ENCODE results near the gene UBXN11. TPM values are rescaled to one million over a fixed set of nuclear protein-coding genes. Genes with fewer than 3 reads are reported as not detected.

UBXN11 gene, protein sequence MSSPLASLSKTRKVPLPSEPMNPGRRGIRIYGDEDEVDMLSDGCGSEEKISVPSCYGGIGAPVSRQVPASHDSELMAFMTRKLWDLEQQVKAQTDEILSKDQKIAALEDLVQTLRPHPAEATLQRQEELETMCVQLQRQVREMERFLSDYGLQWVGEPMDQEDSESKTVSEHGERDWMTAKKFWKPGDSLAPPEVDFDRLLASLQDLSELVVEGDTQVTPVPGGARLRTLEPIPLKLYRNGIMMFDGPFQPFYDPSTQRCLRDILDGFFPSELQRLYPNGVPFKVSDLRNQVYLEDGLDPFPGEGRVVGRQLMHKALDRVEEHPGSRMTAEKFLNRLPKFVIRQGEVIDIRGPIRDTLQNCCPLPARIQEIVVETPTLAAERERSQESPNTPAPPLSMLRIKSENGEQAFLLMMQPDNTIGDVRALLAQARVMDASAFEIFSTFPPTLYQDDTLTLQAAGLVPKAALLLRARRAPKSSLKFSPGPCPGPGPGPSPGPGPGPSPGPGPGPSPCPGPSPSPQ
- 35.5 and 36.9 TPM in 2 replicates for total RNA-seq

DNA sequence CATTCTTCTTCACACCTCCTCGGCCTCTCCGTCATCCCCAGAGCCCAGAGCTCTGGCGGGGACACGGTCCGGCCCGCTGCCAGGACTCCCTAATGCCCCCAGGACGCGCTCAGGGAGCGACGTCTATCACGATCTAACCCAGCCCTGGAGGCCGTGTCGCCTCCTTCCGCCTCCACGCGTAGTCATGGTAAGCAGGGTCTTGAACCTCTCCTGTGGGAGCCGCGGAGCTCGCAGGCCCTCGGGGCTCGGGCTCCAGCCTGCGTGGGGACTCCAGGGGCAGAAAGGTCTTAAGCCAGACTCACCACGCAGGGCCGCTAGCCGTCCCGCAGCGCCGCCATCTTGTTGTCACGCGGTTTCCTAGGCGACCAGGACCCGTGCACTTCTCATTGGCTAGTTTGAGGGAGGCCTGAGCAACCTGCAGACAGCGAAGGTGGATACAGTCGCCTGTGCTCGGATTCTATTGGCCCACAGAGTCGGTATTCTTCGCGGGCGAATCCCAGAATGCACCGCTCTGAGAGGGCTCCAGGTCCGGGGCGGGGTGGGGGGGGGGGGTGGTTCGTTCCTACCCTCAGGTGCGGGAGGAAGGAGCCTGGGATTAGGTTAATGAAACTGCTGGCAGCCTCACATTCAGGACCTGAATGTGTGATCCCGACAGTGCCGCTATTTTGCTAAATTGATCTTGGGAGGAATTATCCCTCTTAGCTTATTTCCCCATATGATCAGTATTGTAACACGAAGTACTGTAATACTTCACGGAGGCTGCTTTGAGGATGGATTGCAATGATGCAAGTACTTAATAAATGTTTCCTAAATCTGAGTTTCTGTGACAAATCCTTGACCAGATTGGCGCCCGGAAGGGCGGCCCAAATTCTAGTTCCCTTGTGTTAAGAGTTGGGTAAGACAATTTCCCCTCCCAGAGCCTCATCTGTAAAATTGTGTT is at the start of gene UBXN11:
UBXN11 (minus strand) TSS at position 347 of the 940 bp plus-strand sequence. CDS start 3,753 bp downstream, outside the sequence.
- Mint-ChIP-seq H3K27me3 (no peaks in the 10 kb centered on the region), H3K4me1 (peaks cover 27% of the 10 kb centered on the region), H3K36me3 (ENCODE audit: low read depth) (peaks cover 4% of the 10 kb centered on the region), H3K4me3 (peak within 1 kb of the TSS; percentile 99), H3K9me3 (no peaks in the 10 kb centered on the region), H3K27ac (peak within 1 kb of the TSS; percentile 94)
- intact Hi-C loops (cut with micrococcal nuclease): loop anchor here (1.0 kb wide), 2 partner anchors 9 to 17 kb away; no protein-coding TSS in a partner anchor
- ATAC-seq (ENCODE audit: low read depth) (peak; percentile 99), DNase-seq (peak; percentile 81)
- TF ChIP-seq, protein P1, sequence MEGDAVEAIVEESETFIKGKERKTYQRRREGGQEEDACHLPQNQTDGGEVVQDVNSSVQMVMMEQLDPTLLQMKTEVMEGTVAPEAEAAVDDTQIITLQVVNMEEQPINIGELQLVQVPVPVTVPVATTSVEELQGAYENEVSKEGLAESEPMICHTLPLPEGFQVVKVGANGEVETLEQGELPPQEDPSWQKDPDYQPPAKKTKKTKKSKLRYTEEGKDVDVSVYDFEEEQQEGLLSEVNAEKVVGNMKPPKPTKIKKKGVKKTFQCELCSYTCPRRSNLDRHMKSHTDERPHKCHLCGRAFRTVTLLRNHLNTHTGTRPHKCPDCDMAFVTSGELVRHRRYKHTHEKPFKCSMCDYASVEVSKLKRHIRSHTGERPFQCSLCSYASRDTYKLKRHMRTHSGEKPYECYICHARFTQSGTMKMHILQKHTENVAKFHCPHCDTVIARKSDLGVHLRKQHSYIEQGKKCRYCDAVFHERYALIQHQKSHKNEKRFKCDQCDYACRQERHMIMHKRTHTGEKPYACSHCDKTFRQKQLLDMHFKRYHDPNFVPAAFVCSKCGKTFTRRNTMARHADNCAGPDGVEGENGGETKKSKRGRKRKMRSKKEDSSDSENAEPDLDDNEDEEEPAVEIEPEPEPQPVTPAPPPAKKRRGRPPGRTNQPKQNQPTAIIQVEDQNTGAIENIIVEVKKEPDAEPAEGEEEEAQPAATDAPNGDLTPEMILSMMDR (IDR thresholded peaks at IDR 0.05): no peak
- CTCF ChIA-PET: interaction anchor here (1.0 to 1.4 kb wide), 2 partner anchors 16 to 31 kb away, joined by 3 read pairs; no protein-coding TSS in a partner anchor
- POLR2A ChIA-PET: interaction anchor here (0.5 to 4.0 kb wide), 11 partner anchors 9 to 127 kb away, joined by 3 to 76 read pairs (median 8); partner anchors contain the start of genes CD52 and SH3BGRL3

GRCh38 chr1:26356106-26356505 is 49.7 kb upstream of the UBXN11 start:
- H3K9me3 Mint-ChIP-seq: no peaks in the 10 kb centered on the region
- ATAC-seq (ENCODE audit: low read depth): no peak
- no peak for DNase-seq
- H3K27ac Mint-ChIP-seq: no peak overlapping the region
- no peak overlapping the region for H3K4me3 Mint-ChIP-seq
- peaks cover 18% of the 10 kb centered on the region for H3K4me1 Mint-ChIP-seq
- ChIA-PET CTCF (no interaction called here), POLR2A (no interaction called here)
- intact Hi-C loops (cut with micrococcal nuclease): no loop called here
- TF ChIP-seq, protein P1 (IDR thresholded peaks at IDR 0.05): no peak
- H3K36me3 Mint-ChIP-seq (ENCODE audit: low read depth): no peaks in the 10 kb centered on the region
- H3K27me3 Mint-ChIP-seq: peaks cover 6% of the 10 kb centered on the region

GRCh38 chr1:26354972-26355371 is 48.5 kb upstream of the UBXN11 start:
- no peak overlapping the region for H3K27ac Mint-ChIP-seq
- no peak for ATAC-seq (ENCODE audit: low read depth)
- no peak for DNase-seq
- ChIA-PET POLR2A (no interaction called here), CTCF (no interaction called here)
- H3K36me3 Mint-ChIP-seq (ENCODE audit: low read depth): no peaks in the 10 kb centered on the region
- H3K9me3 Mint-ChIP-seq: no peaks in the 10 kb centered on the region
- H3K4me1 Mint-ChIP-seq: peaks cover 7% of the 10 kb centered on the region
- no peak overlapping the region for H3K4me3 Mint-ChIP-seq
- peaks cover 2% of the 10 kb centered on the region for H3K27me3 Mint-ChIP-seq
- TF ChIP-seq, protein P1 (IDR thresholded peaks at IDR 0.05): no peak
- intact Hi-C loops (cut with micrococcal nuclease): no loop called here

DNA sequence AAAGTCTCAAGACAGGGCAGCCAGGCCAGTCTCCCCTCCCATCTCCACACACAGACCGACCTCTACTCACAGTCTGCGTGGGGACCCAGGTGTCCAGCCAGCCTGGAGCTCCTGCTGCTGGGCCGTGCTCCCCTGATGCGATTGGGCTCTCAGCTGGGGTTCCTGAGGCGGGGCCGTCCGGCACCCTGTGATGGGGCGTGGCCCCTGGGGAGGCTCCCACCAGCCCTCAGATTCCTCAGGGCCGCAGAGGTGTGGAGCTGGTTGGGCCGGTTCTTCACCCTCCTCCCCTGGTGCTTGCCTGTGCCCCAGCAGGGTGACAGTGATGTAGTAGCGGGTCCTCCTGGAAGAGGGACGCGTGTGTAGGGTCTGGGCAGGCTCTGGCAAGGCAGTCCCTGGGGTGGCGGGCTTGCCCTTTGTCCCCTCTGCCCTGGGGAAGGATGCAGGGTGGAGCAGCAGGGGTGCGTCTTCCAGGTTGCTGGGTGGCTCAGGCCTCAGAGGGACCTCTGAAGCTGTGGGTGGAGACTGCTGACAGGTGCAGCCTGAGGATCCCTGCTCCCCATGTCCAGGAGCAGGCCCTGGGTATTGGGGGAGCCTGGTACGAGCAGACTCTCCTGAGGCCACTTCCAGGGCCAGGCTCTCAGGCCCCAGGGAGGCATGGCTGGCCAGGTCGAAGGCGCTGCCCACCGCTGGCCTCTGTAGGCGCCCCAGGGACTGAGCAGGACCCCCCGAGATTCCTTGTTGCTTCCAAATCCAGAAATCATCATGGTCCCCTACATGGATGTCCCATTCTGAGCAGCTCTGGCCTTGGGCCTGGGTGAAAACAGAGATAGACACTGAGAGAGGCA is 47.8 kb upstream of the UBXN11 start, which contains the start of gene CRYBG2:
CRYBG2 (minus strand) TSS at position 155 of the 845 bp plus-strand sequence. CDS start 7,473 bp downstream, outside the sequence.
- DNase-seq: no peak
- ChIA-PET POLR2A (no interaction called here), CTCF (no interaction called here)
- TF ChIP-seq, protein P1 (IDR thresholded peaks at IDR 0.05): no peak
- Mint-ChIP-seq H3K27me3 (peaks cover 2% of the 10 kb centered on the region), H3K4me1 (peaks cover 4% of the 10 kb centered on the region), H3K4me3 (no peak within 1 kb of the TSS), H3K9me3 (no peaks in the 10 kb centered on the region), H3K36me3 (ENCODE audit: low read depth) (no peaks in the 10 kb centered on the region), H3K27ac (no peak within 1 kb of the TSS)
- no peak for ATAC-seq (ENCODE audit: low read depth)
- intact Hi-C loops (cut with micrococcal nuclease): no loop called here

All from activated B cell treated with CpG ODN at 0.5 μM for 24 hours (primary cell).